HG03460 (cell line): ENCODE data around the gene POLR2J.
A peak's percentile ranks its signal among the peaks of the same experiment; 100 is the strongest.

ENCODE experiments used
- ATAC-seq: cut with Tn5 transposase; IDR thresholded peaks from one replicate; pipeline ENCODE4 v1.9.1; 2021; ENCODE audit not compliant: unreplicated experiment

POLR2J gene

GRCh38 chr7:102444961-102445673 lies 33.6 kb downstream of the POLR2J start:
- ATAC-seq, result peak; percentile 41

- no peak for ATAC-seq
Observed at GRCh38 chr7:102439963-102440795, 38.5 kb downstream of the POLR2J start.

- no peak for ATAC-seq
Observed at GRCh38 chr7:102436118-102436517, 42.6 kb downstream of the POLR2J start.

GRCh38 chr7:102434039-102434486 lies 44.7 kb downstream of the POLR2J start:
- ATAC-seq, result peak; percentile 24

GRCh38 chr7:102433219-102434038 lies 45.3 kb downstream of the POLR2J start, which contains the start of gene ORAI2:
TSS of gene ORAI2 (plus strand) at chr7:102433575. CDS start at chr7:102438957, 5,382 bp downstream.
- peak; percentile 48 for ATAC-seq

- ATAC-seq, result peak; percentile 28
Observed at GRCh38 chr7:102432442-102433218, 46.1 kb downstream of the POLR2J start.

- ATAC-seq, result no peak
Observed at GRCh38 chr7:102431617-102432298, 47.0 kb downstream of the POLR2J start.

- no peak for ATAC-seq
Observed at GRCh38 chr7:102429141-102429899, 49.4 kb downstream of the POLR2J start.

- no peak for ATAC-seq
Observed at GRCh38 chr7:102427019-102427405, 51.7 kb downstream of the POLR2J start.

GRCh38 chr7:102426268-102427018 lies 52.3 kb downstream of the POLR2J start:
- ATAC-seq, result peak; percentile 55

GRCh38 chr7:102425639-102426267 lies 53.0 kb downstream of the POLR2J start:
- peak; percentile 66 for ATAC-seq

- no peak for ATAC-seq
Observed at GRCh38 chr7:102424787-102425218, 53.9 kb downstream of the POLR2J start.

GRCh38 chr7:102424129-102424551 lies 54.6 kb downstream of the POLR2J start:
- no peak for ATAC-seq
